B cell (primary cell): ENCODE measurements around the gene MAPK7.

Source experiments
- CTCF ChIP-seq: fragments of 200-600 bp; IDR thresholded peaks from one replicate; pipeline ENCODE4 v1.8.0; 2022; ENCODE audit warnings: antibody characterized with exemption, mild to moderate bottlenecking
- EZH2 ChIP-seq: IDR thresholded peaks from 2 replicates; pipeline ENCODE4 v1.6.1; 2012; ENCODE audit warnings: borderline replicate concordance, low read depth, mild to moderate bottlenecking, moderate library complexity, low read length; ENCODE audit not compliant: insufficient read depth, poor library complexity, severe bottlenecking

GRCh38 chr17:19387921-19388521, 9.7 kb downstream of the MAPK7 start:
- TF ChIP-seq CTCF, result no peak
- TF ChIP-seq EZH2, result no peak
